Duodenal mucosa (tissue), 2 donors: Measurements from ENCODE around the gene POLD2.

ENCODE experiments used
- H3K27ac ChIP-seq: one replicate; pipeline ENCODE4 v1.7.0; 2013; ENCODE audit warnings: low read depth, low read length
- H3K27me3 ChIP-seq, 2 donors: one replicate each; pipeline ENCODE4 v1.7.0; 2013; ENCODE audit warnings: low read length in 2 of 2, control low read depth in 1 of 2; ENCODE audit not compliant: insufficient read depth in 2 of 2, control insufficient read depth in 1 of 2
- H3K36me3 ChIP-seq, 2 donors: one replicate each; pipeline ENCODE4 v1.7.0; 2013; ENCODE audit warnings: low read length in 2 of 2, control low read depth in 1 of 2; ENCODE audit not compliant: insufficient read depth in 2 of 2, control insufficient read depth in 1 of 2
- H3K4me1 ChIP-seq, 2 donors: one replicate each; pipeline ENCODE4 v1.7.0; 2013; ENCODE audit warnings: low read length in 2 of 2, control low read depth in 1 of 2; ENCODE audit not compliant: insufficient read depth in 2 of 2, control insufficient read depth in 1 of 2
- H3K4me3 ChIP-seq, 2 donors: one replicate each; pipeline ENCODE4 v1.7.0; 2013; ENCODE audit warnings: low read length in 2 of 2, low read depth in 1 of 2
- H3K9ac ChIP-seq, 2 donors: one replicate each; pipeline ENCODE4 v1.7.0; 2013; ENCODE audit warnings: low read length in 2 of 2, low read depth in 1 of 2
- H3K9me3 ChIP-seq, 2 donors: one replicate each; pipeline ENCODE4 v1.7.0; 2013; ENCODE audit warnings: low read length in 2 of 2, control low read depth in 1 of 2; ENCODE audit not compliant: control insufficient read depth in 1 of 2

POLD2 gene

GRCh38 chr7:44112997-44113763 is 10.2 kb downstream of the POLD2 start:
- H3K36me3 ChIP-seq = peaks cover 12 to 33% of the 10 kb centered on the region in 2 donors
- H3K27ac ChIP-seq = no peak overlapping the region
- no peaks in the 10 kb centered on the region for H3K9me3 ChIP-seq
- H3K9ac ChIP-seq = no peak overlapping the region
- H3K27me3 ChIP-seq = no peaks in the 10 kb centered on the region
- H3K4me3 ChIP-seq = peak overlapping the region in 1 of 2 donors; percentile 24
- no peaks in the 10 kb centered on the region for H3K4me1 ChIP-seq

- peak overlapping the region in 1 of 2 donors; percentile 24 for H3K4me3 ChIP-seq
- H3K27ac ChIP-seq = no peak overlapping the region
- H3K9ac ChIP-seq = no peak overlapping the region
- H3K36me3 ChIP-seq = peaks cover 8 to 25% of the 10 kb centered on the region in 2 donors
- H3K4me1 ChIP-seq = no peaks in the 10 kb centered on the region
- no peaks in the 10 kb centered on the region for H3K9me3 ChIP-seq
- H3K27me3 ChIP-seq = no peaks in the 10 kb centered on the region
Observed at GRCh38 chr7:44112231-44112996, 10.9 kb downstream of the POLD2 start.

GRCh38 chr7:44111761-44112160 is 11.6 kb downstream of the POLD2 start:
- no peak overlapping the region for H3K9ac ChIP-seq
- H3K36me3 ChIP-seq = peaks cover 8 to 19% of the 10 kb centered on the region in 2 donors
- H3K27ac ChIP-seq = no peak overlapping the region
- H3K4me1 ChIP-seq = no peaks in the 10 kb centered on the region
- H3K4me3 ChIP-seq = no peak overlapping the region
- no peaks in the 10 kb centered on the region for H3K9me3 ChIP-seq
- no peaks in the 10 kb centered on the region for H3K27me3 ChIP-seq

- Histone ChIP-seq H3K27ac (no peak overlapping the region), H3K36me3 (peaks cover 8 to 15% of the 10 kb centered on the region in 2 donors), H3K27me3 (no peaks in the 10 kb centered on the region), H3K9ac (no peak overlapping the region), H3K9me3 (no peaks in the 10 kb centered on the region), H3K4me1 (no peaks in the 10 kb centered on the region), H3K4me3 (no peak overlapping the region)
Observed at GRCh38 chr7:44110719-44111635, 12.4 kb downstream of the POLD2 start.

- peaks cover 4 to 7% of the 10 kb centered on the region in 2 donors for H3K36me3 ChIP-seq
- no peak overlapping the region for H3K9ac ChIP-seq
- no peak overlapping the region for H3K27ac ChIP-seq
- no peak overlapping the region for H3K4me3 ChIP-seq
- H3K27me3 ChIP-seq = peaks cover 3 to 6% of the 10 kb centered on the region in 2 donors
- no peaks in the 10 kb centered on the region for H3K9me3 ChIP-seq
- H3K4me1 ChIP-seq = peaks cover 0 to 6% of the 10 kb centered on the region in 2 donors
Observed at GRCh38 chr7:44109991-44110390, 13.4 kb downstream of the POLD2 start.

DNA sequence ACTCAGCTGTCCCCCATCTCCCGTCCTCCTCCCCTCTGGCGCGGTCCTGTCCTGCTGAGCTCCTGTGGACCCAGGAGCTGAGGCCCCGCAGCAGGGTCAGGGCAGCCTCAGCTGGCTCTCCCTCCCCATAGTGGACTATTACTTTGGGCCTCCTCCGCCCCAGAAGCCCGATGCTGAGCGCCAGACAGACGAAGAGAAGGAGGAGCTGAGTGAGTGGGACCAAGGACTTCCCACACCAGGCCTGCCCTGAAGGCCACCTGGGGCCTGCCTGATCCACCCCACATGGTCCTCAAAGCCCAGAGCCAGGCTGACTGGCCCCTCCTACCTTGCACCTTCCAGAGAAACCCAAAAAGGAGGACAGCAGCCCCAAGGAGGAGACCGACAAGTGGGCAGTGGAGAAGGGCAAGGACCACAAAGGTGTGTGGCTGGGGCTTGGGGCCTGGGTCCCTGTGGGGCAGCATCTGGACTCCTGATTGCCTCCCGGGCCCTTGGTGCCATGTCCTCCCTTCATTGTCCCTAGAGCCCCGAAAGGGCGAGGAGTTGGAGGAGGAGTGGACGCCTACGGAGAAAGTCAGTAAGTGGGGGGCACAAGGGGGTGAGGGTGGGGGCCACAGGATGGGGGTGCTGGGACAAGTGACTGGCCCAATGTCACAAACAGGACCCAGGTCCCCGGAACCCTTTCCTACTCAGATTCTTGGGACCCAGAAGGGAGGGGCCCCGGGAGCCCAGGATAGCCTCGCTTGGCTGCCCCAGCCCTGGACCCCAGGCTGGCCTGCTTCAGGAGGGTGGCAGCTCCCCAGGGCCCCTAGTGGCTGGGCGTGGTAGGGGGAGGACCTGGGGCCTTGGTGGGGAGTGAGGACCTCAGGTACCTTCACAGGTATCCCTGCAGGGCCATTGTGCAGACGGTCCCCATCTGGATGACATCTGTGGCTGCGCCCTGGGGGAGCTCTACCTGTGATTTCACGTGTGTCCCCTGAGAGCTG is 14.3 kb downstream of the POLD2 start:
- Histone ChIP-seq H3K9me3 (no peaks in the 10 kb centered on the region), H3K36me3 (peaks cover 0 to 3% of the 10 kb centered on the region in 2 donors), H3K27ac (no peak overlapping the region), H3K27me3 (peaks cover 5 to 11% of the 10 kb centered on the region in 2 donors), H3K4me3 (no peak overlapping the region), H3K9ac (no peak overlapping the region), H3K4me1 (peaks cover 0 to 6% of the 10 kb centered on the region in 2 donors)

DNA sequence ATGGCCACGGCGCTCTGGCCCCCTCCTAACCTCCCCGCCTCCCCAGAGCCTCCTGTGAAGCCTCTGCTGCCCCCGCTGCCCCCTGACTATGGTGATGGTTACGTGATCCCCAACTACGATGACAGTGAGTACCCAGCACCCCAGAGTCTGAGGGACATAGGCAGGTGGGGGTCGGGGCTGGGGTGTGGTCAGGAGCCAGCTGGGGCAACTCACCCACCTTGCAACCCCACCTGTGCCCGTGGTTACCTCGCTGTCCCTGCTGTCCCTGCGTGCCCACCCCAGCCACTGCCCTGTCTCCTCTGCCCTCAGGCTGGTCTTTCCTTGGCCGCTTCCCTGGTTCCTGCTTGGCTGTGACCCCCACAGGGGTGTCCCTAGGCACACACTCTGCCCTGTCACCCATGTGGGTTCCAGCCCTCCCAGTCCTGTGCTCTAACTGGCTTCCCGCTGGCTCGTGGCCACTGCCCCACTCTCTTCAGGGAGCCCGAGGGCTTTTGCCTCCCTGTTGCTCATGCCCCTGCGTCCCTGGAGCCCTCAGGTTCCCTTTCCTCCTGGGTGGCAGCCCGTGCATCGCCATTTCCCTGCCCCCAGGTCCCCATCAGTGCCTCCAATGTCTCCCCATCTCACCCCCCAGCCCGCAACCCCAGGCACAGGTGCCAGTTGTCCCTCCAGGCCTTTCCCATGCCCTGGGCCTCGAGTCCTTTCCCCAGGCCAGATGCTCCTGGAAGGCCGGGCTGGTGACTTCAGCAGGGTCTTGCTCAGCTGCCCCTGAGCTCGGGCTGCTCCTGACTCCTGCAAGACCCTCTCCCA is 15.2 kb downstream of the POLD2 start:
- peaks cover 0 to 6% of the 10 kb centered on the region in 2 donors for H3K4me1 ChIP-seq
- no peaks in the 10 kb centered on the region for H3K36me3 ChIP-seq
- H3K9me3 ChIP-seq = no peaks in the 10 kb centered on the region
- peaks cover 12 to 18% of the 10 kb centered on the region in 2 donors for H3K27me3 ChIP-seq
- H3K4me3 ChIP-seq = no peak overlapping the region
- no peak overlapping the region for H3K27ac ChIP-seq
- no peak overlapping the region for H3K9ac ChIP-seq

DNA sequence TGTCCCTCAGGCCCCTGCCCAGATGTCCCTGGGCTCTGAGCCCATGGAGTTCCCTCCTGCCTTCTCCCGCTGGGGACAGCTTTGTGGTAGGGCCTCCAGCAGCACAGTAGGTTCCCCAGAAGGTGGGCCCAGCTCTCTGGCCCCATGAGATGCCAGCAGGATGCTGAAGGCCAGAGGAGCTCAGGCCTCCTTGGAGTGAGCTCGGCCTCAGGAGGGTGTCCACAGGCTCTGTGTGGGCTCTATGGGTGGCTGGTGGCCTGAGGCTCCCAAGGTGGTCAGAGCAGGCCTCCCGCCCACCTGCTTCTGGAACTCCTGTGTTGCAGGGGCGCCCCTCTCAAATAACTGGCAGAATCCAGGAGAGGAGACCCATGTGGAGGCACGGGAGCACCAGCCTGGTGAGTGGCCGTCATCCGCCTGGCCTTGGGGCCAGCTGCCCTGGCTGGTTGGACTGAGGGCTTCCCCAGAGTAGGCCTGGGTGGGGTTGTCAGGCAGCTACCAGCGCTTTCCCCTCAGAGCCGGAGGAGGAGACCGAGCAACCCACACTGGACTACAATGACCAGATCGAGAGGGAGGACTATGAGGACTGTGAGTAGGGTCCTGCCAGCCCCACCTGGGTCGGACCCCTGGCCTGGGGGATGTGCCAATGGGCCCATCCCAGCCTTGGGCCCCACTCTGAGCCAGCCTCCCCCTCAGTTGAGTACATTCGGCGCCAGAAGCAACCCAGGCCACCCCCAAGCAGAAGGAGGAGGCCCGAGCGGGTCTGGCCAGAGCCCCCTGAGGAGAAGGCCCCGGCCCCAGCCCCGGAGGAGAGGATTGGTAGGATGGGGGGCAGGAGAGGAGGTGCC is 16.0 kb downstream of the POLD2 start:
- Histone ChIP-seq H3K9me3 (no peaks in the 10 kb centered on the region), H3K36me3 (no peaks in the 10 kb centered on the region), H3K27me3 (peaks cover 13 to 20% of the 10 kb centered on the region in 2 donors), H3K27ac (no peak overlapping the region), H3K4me3 (no peak overlapping the region), H3K4me1 (peaks cover 0 to 6% of the 10 kb centered on the region in 2 donors), H3K9ac (no peak overlapping the region)
